ENCODE data around the gene DAO. TPM values are rescaled to one million over a fixed set of nuclear protein-coding genes. Genes with fewer than 3 reads are reported as not detected.

DAO gene
- total RNA-seq, 4 donors from 2014 or later = not detected

GRCh38 chr12:108916336-108916735, 36.4 kb downstream of the DAO start:
- Histone ChIP-seq H3K4me1 (peaks cover 0 to 13% (median 0%) of the 10 kb centered on the region in 3 donors), H3K9me3 (no peaks in the 10 kb centered on the region), H3K36me3 (no peaks in the 10 kb centered on the region), H3K4me3 (no peak overlapping the region), H3K27me3 (no peaks in the 10 kb centered on the region), H3K27ac (no peak overlapping the region)
- intact Hi-C loops (cut with DNase I) = no loop called here
- no peak for TF ChIP-seq CTCF (IDR thresholded peaks at IDR 0.05)
- TF ChIP-seq POLR2A (IDR thresholded peaks at IDR 0.05) = no peak
- 54 to 69% methylated on average over 5 of the region's 5 CpGs for WGBS, 2 donors
- no peak for DNase-seq

- Histone ChIP-seq H3K4me3 (no peak overlapping the region), H3K36me3 (no peaks in the 10 kb centered on the region), H3K9me3 (no peaks in the 10 kb centered on the region), H3K27ac (no peak overlapping the region), H3K27me3 (no peaks in the 10 kb centered on the region), H3K4me1 (peaks cover 0 to 7% (median 0%) of the 10 kb centered on the region in 3 donors)
- no peak for DNase-seq
- intact Hi-C loops (cut with DNase I) = no loop called here
- TF ChIP-seq POLR2A (IDR thresholded peaks at IDR 0.05) (no peak), CTCF (IDR thresholded peaks at IDR 0.05) (no peak)
- 44 to 51% methylated on average over 2 of the region's 2 CpGs for WGBS, 2 donors
Measured at GRCh38 chr12:108918206-108918605, 38.3 kb downstream of the DAO start.

GRCh38 chr12:108918960-108919642, 39.2 kb downstream of the DAO start:
- Histone ChIP-seq H3K36me3 (no peaks in the 10 kb centered on the region), H3K27me3 (no peaks in the 10 kb centered on the region), H3K4me3 (no peak overlapping the region), H3K4me1 (peaks cover 0 to under 1% (median 0%) of the 10 kb centered on the region in 3 donors), H3K9me3 (no peaks in the 10 kb centered on the region), H3K27ac (no peak overlapping the region)
- 86 to 100% methylated on average over 3 of the region's 3 CpGs for WGBS, 2 donors
- intact Hi-C loops (cut with DNase I) = no loop called here
- TF ChIP-seq POLR2A (IDR thresholded peaks at IDR 0.05) = no peak
- no peak for TF ChIP-seq CTCF (IDR thresholded peaks at IDR 0.05)
- DNase-seq = no peak

- no peak overlapping the region for H3K27ac ChIP-seq
- no peaks in the 10 kb centered on the region for H3K27me3 ChIP-seq
- H3K9me3 ChIP-seq = no peaks in the 10 kb centered on the region
- WGBS, 2 donors = 50 to 71% methylated on average over 3 of the region's 3 CpGs
- no peak overlapping the region for H3K4me3 ChIP-seq
- TF ChIP-seq POLR2A (IDR thresholded peaks at IDR 0.05) = no peak
- TF ChIP-seq CTCF (IDR thresholded peaks at IDR 0.05) = no peak
- H3K36me3 ChIP-seq = no peaks in the 10 kb centered on the region
- no peaks in the 10 kb centered on the region for H3K4me1 ChIP-seq
- intact Hi-C loops (cut with DNase I) = no loop called here
- DNase-seq = no peak
Measured at GRCh38 chr12:108921946-108922345, 42.1 kb downstream of the DAO start.

- DNase-seq = no peak
- Histone ChIP-seq H3K9me3 (no peaks in the 10 kb centered on the region), H3K27me3 (no peaks in the 10 kb centered on the region), H3K36me3 (no peaks in the 10 kb centered on the region), H3K27ac (no peak overlapping the region), H3K4me3 (no peak overlapping the region), H3K4me1 (no peaks in the 10 kb centered on the region)
- TF ChIP-seq CTCF (IDR thresholded peaks at IDR 0.05) (no peak), POLR2A (IDR thresholded peaks at IDR 0.05) (no peak)
- WGBS, 2 donors = 88 to 94% methylated on average over 3 of the region's 3 CpGs
- intact Hi-C loops (cut with DNase I) = no loop called here
Measured at GRCh38 chr12:108922918-108923317, 43.0 kb downstream of the DAO start.
